GM12864 (cell line): ENCODE data around the gene MBP.

Source experiments
- DNase-seq: peaks from one replicate; pipeline ENCODE4 v3.0.0-alpha.2; 2011; ENCODE audit warnings: low read depth
- H3K4me3 ChIP-seq: 2 replicates; pipeline ENCODE4 v1.5.1; 2011; ENCODE audit warnings: mild to moderate bottlenecking, low read depth, low read length, control low read depth
- CTCF ChIP-seq: IDR thresholded peaks from 2 replicates; pipeline ENCODE4 v1.5.1; 2011; ENCODE audit warnings: low read depth, mild to moderate bottlenecking, moderate library complexity, low read length, control low read depth, inconsistent platforms; ENCODE audit errors: missing control alignments

MBP gene

GRCh38 chr18:76984193-76985155 lies 148.1 kb downstream of the MBP start:
- no peak for DNase-seq
- no peak for TF ChIP-seq CTCF
- H3K4me3 ChIP-seq, result no peak overlapping the region

- TF ChIP-seq CTCF, result no peak
- no peak overlapping the region for H3K4me3 ChIP-seq
These were observed 149.0 kb downstream of the MBP start for GRCh38 chr18:76983613-76984051.

GRCh38 chr18:76982841-76983583 lies 149.6 kb downstream of the MBP start:
- peak; percentile 37 for DNase-seq
- H3K4me3 ChIP-seq, result no peak overlapping the region
- TF ChIP-seq CTCF, result peak; percentile 95

More at GRCh38 chr18:76983613-76984051, 149.0 kb downstream of the MBP start:
- DNase-seq, result no peak

GRCh38 chr18:76982038-76982437 lies 150.5 kb downstream of the MBP start:
- no peak for TF ChIP-seq CTCF
- DNase-seq, result no peak
- no peak overlapping the region for H3K4me3 ChIP-seq

- DNase-seq, result no peak
- peak overlapping the region; percentile 19; the same call in 1 of the 2 replicates for H3K4me3 ChIP-seq
- peak; percentile 19 for TF ChIP-seq CTCF
These were observed 151.1 kb downstream of the MBP start for GRCh38 chr18:76981396-76981968.

- TF ChIP-seq CTCF, result no peak
- no peak overlapping the region; the same call in 1 of the 2 replicates for H3K4me3 ChIP-seq
- no peak for DNase-seq
These were observed 151.8 kb downstream of the MBP start for GRCh38 chr18:76980663-76981395.
